GM12878 (cell line): ENCODE results near the gene IKZF1. TPM values are rescaled to one million over a fixed set of nuclear protein-coding genes. Genes with fewer than 3 reads are reported as not detected.

Source experiments
- CEBPZ ChIP-seq: fragments of 150-350 bp; IDR thresholded peaks from 2 replicates; pipeline ENCODE4 v1.6.1; 2016; ENCODE audit warnings: low read depth, low read length
- E2F4 ChIP-seq: IDR thresholded peaks from 2 replicates; pipeline ENCODE4 v1.6.1; 2012; ENCODE audit warnings: low read depth, low read length, improper control_type of control experiment
- LARP7 ChIP-seq: fragments of 450-650 bp; IDR thresholded peaks from 2 replicates; pipeline ENCODE4 v1.6.1; 2017; ENCODE audit warnings: mild to moderate bottlenecking
- PKNOX1 ChIP-seq: fragments of 450-650 bp; IDR thresholded peaks from 2 replicates; pipeline ENCODE4 v1.6.1; 2016; ENCODE audit warnings: mild to moderate bottlenecking
- RCOR1 ChIP-seq: conservative IDR thresholded peaks from 2 replicates; pipeline ENCODE4 v1.6.1; 2012; ENCODE audit warnings: low read depth, low read length, improper control_type of control experiment
- SPI1 ChIP-seq: IDR thresholded peaks from 2 replicates; pipeline ENCODE4 v1.6.1; 2011; ENCODE audit warnings: low read depth, mild to moderate bottlenecking, low read length, moderate library complexity, borderline replicate concordance; ENCODE audit not compliant: insufficient read depth
- SREBF2 ChIP-seq: IDR thresholded peaks from 2 replicates; pipeline ENCODE4 v1.6.1; 2012; ENCODE audit warnings: mild to moderate bottlenecking, low read length
- TARDBP ChIP-seq: IDR thresholded peaks from 2 replicates; pipeline ENCODE4 v1.6.1; 2016; ENCODE audit warnings: borderline replicate concordance
- ZBTB4 ChIP-seq: fragments of 450-650 bp; formaldehyde crosslinking; IDR thresholded peaks from 2 replicates; pipeline ENCODE4 v1.4.0; 2022; ENCODE audit warnings: mild to moderate bottlenecking, moderate library complexity
- ZBTB40 ChIP-seq: fragments of 450-650 bp; IDR thresholded peaks from 2 replicates; pipeline ENCODE4 v1.6.1; 2016; ENCODE audit warnings: mild to moderate bottlenecking, moderate library complexity, borderline replicate concordance
- polyA plus RNA-seq, 11 experiments: library from polyadenylated mRNA; depleted of rRNA in 4 of 11; unstranded in 6 of 11; stranded (reverse) in 5 of 11; fragments of >200 nt; fragmentation: Nextera tagmentation in 4 of 11; fragmentation: Illumina TruSeq in 1 of 11; extraction: Ambion mirVana in 4 of 11; extraction: Trizol in 1 of 11; gene quantifications; 1 replicate in 1 of 11; 2 replicates in 10 of 11; pipeline versions ENCODE4 v1.2.1 to v1.2.3, GENCODE V29; 2011 to 2016; ENCODE audit warnings: inconsistent platforms in 2 of 11, missing spikeins in 2 of 11, low read depth in 1 of 11
- total RNA-seq, 4 experiments: library from RNA; depleted of rRNA in 3 of 4; stranded (reverse); fragments of >200 nt in 3 of 4; fragmentation: Illumina TruSeq in 1 of 4; extraction: Trizol in 1 of 4; gene quantifications; 2 replicates each; pipeline versions ENCODE4 v1.2.1 to v1.2.3, GENCODE V29; 2013 to 2021

The IKZF1 gene
- total and polyA plus RNA-seq, 10 of the 15 experiments (the other 5 are each of a cell fraction or from before 2014, with no cell fraction given): 27.2 to 125 (median 71.6) TPM

GRCh38 chr7:50278120-50278519, 26.4 kb upstream of the IKZF1 start (continued):
- TF ChIP-seq E2F4: no peak
- TF ChIP-seq SREBF2: no peak
- no peak for TF ChIP-seq LARP7
- TF ChIP-seq PKNOX1: no peak
- no peak for TF ChIP-seq TARDBP
- TF ChIP-seq ZBTB4: no peak
- no peak for TF ChIP-seq CEBPZ
- no peak for TF ChIP-seq ZBTB40
- no peak for TF ChIP-seq SPI1
- no peak for TF ChIP-seq RCOR1
